Gastrocnemius medialis (tissue), 4 donors: Measurements from ENCODE around the gene TSR3.

Experiments used
- CTCF ChIP-seq, 5 experiments: fragments of 450-650 bp in 3 of 5; fragments of 200-600 bp in 2 of 5; sonication (generic) in 2 of 5; IDR thresholded peaks in 4 of 5; conservative IDR thresholded peaks in 1 of 5; 1 replicate in 4 of 5; 2 replicates in 1 of 5; pipeline ENCODE4 v1.5.1; 2016 to 2019; ENCODE audit warnings: antibody characterized with exemption in 5 of 5, mild to moderate bottlenecking in 3 of 5, moderate library complexity in 3 of 5
- POLR2A ChIP-seq, 2 donors: fragments of 450-650 bp; IDR thresholded peaks; one replicate each; pipeline ENCODE4 v1.6.1; 2017; ENCODE audit warnings: antibody characterized with exemption in 2 of 2, mild to moderate bottlenecking in 2 of 2, moderate library complexity in 2 of 2

GRCh38 chr16:1318268-1318545 is 33.5 kb downstream of the TSR3 start:
- no peak for TF ChIP-seq CTCF (IDR thresholded peaks at IDR 0.05 in 4 of 5, conservative IDR thresholded peaks at IDR 0.05 in 1 of 5)
- TF ChIP-seq POLR2A (IDR thresholded peaks at IDR 0.05), result no peak
